Measurements from ENCODE around the gene HIGD1A.
"Not testable (repeated sequence)": the region's sequence is repeated elsewhere in the genome, so short reads cannot be mapped to it uniquely, and the experiment has no call there.

HIGD1A gene

GRCh38 chr3:42814914-42815507 is 10.7 kb upstream of the HIGD1A start:
- no peaks in the 10 kb centered on the region for H3K4me1 ChIP-seq
- H3K9ac ChIP-seq: no peak overlapping the region
- no peak overlapping the region for H3K4me3 ChIP-seq
- no peak for TF ChIP-seq Cebpa-rat (IDR thresholded peaks at IDR 0.05)
- no peaks in the 10 kb centered on the region for H4K20me1 ChIP-seq
- no peaks in the 10 kb centered on the region for H3K27me3 ChIP-seq
- no peak overlapping the region for H3K27ac ChIP-seq
- no peak overlapping the region for H3K4me2 ChIP-seq
- no peaks in the 10 kb centered on the region for H3K36me3 ChIP-seq
- H3K9me3 ChIP-seq: no peaks in the 10 kb centered on the region

GRCh38 chr3:42814246-42814645 is 10.0 kb upstream of the HIGD1A start:
- H3K27ac ChIP-seq: no peak overlapping the region
- H3K9me3 ChIP-seq: no peaks in the 10 kb centered on the region
- H3K4me1 ChIP-seq: no peaks in the 10 kb centered on the region
- TF ChIP-seq Cebpa-rat (IDR thresholded peaks at IDR 0.05): no peak
- no peaks in the 10 kb centered on the region for H4K20me1 ChIP-seq
- no peak overlapping the region for H3K4me2 ChIP-seq
- no peaks in the 10 kb centered on the region for H3K36me3 ChIP-seq
- H3K27me3 ChIP-seq: no peaks in the 10 kb centered on the region
- H3K9ac ChIP-seq: no peak overlapping the region
- no peak overlapping the region for H3K4me3 ChIP-seq

GRCh38 chr3:42811118-42811883 is 7.0 kb upstream of the HIGD1A start:
- not testable (repeated sequence) for H3K4me3 ChIP-seq, H3K27ac ChIP-seq, H3K27me3 ChIP-seq, H3K9me3 ChIP-seq, H3K9ac ChIP-seq, H4K20me1 ChIP-seq, H3K4me1 ChIP-seq, H3K36me3 ChIP-seq, H3K4me2 ChIP-seq

GRCh38 chr3:42810706-42811105 is 6.4 kb upstream of the HIGD1A start:
- not testable (repeated sequence) for H3K36me3 ChIP-seq, H3K9ac ChIP-seq, H3K9me3 ChIP-seq, H3K4me1 ChIP-seq, H3K27me3 ChIP-seq, H3K4me3 ChIP-seq, H3K27ac ChIP-seq, H3K4me2 ChIP-seq, H4K20me1 ChIP-seq

GRCh38 chr3:42809202-42809601 is 4.9 kb upstream of the HIGD1A start, which contains the start of gene ACKR2:
Gene ACKR2, plus strand, starts transcription at chr3:42809445. Its CDS starts 55,058 bp downstream, at chr3:42864503.
- Histone ChIP-seq H3K4me1 (peaks cover 8% of the 10 kb centered on the region), H3K36me3 (no peaks in the 10 kb centered on the region), H3K4me2 (no peak within 1 kb of the TSS), H3K9me3 (no peaks in the 10 kb centered on the region), H3K9ac (no peak within 1 kb of the TSS), H4K20me1 (no peaks in the 10 kb centered on the region), H3K27ac (no peak within 1 kb of the TSS), H3K4me3 (no peak within 1 kb of the TSS), H3K27me3 (no peaks in the 10 kb centered on the region)
- no peak for TF ChIP-seq Cebpa-rat (IDR thresholded peaks at IDR 0.05)

GRCh38 chr3:42807929-42808328 is 3.6 kb upstream of the HIGD1A start:
- Histone ChIP-seq H3K9ac (no peak overlapping the region), H3K4me1 (peaks cover 14% of the 10 kb centered on the region), H4K20me1 (peaks cover 11% of the 10 kb centered on the region; the same call in 1 of the 2 replicates), H3K4me3 (no peak overlapping the region), H3K27me3 (no peaks in the 10 kb centered on the region), H3K9me3 (no peaks in the 10 kb centered on the region), H3K27ac (no peak overlapping the region), H3K4me2 (no peak overlapping the region), H3K36me3 (no peaks in the 10 kb centered on the region)
- no peak for TF ChIP-seq Cebpa-rat (IDR thresholded peaks at IDR 0.05)

- no peaks in the 10 kb centered on the region for H3K36me3 ChIP-seq
- H3K4me1 ChIP-seq: peaks cover 40% of the 10 kb centered on the region
Measured at GRCh38 chr3:42805141-42805821, 991 bp upstream of the HIGD1A start.

GRCh38 chr3:42804831-42805132 is 492 bp upstream of the HIGD1A start:
- no peaks in the 10 kb centered on the region for H3K9me3 ChIP-seq
- no peak for TF ChIP-seq Cebpa-rat (IDR thresholded peaks at IDR 0.05)
- no peaks in the 10 kb centered on the region for H3K27me3 ChIP-seq
- peaks cover 45% of the 10 kb centered on the region for H3K4me1 ChIP-seq
- H3K4me2 ChIP-seq: peak overlapping the region; percentile 95
- peaks cover 42% of the 10 kb centered on the region for H4K20me1 ChIP-seq
- peak overlapping the region; percentile 90 for H3K9ac ChIP-seq
- peak overlapping the region; percentile 83 for H3K4me3 ChIP-seq
- no peaks in the 10 kb centered on the region for H3K36me3 ChIP-seq
- H3K27ac ChIP-seq: peak overlapping the region; percentile 84

More at GRCh38 chr3:42805141-42805821, 991 bp upstream of the HIGD1A start:
- Histone ChIP-seq H3K9ac (peak overlapping the region; percentile 90; the same call in 1 of the 2 replicates), H3K27me3 (no peaks in the 10 kb centered on the region), H4K20me1 (peaks cover 37% of the 10 kb centered on the region), H3K9me3 (no peaks in the 10 kb centered on the region), H3K4me2 (peak overlapping the region; percentile 95), H3K27ac (no peak overlapping the region), H3K4me3 (peak overlapping the region; percentile 83)
- no peak for TF ChIP-seq Cebpa-rat (IDR thresholded peaks at IDR 0.05)

GRCh38 chr3:42803414-42804105 is 730 bp downstream of the HIGD1A start:
- H3K4me2 ChIP-seq: peak overlapping the region; percentile 95
- H3K4me3 ChIP-seq: peak overlapping the region; percentile 83
- no peaks in the 10 kb centered on the region for H3K36me3 ChIP-seq
- peaks cover 50% of the 10 kb centered on the region for H3K4me1 ChIP-seq
- no peaks in the 10 kb centered on the region for H3K9me3 ChIP-seq
- peak overlapping the region; percentile 90 for H3K9ac ChIP-seq
- TF ChIP-seq Cebpa-rat (IDR thresholded peaks at IDR 0.05): no peak
- no peaks in the 10 kb centered on the region for H3K27me3 ChIP-seq
- H3K27ac ChIP-seq: peak overlapping the region; percentile 84
- H4K20me1 ChIP-seq: peaks cover 47% of the 10 kb centered on the region

Measured in BLaER1 (cell line).